H1 (cell line): ENCODE measurements around the gene STOML1. TPM values are rescaled to one million over a fixed set of nuclear protein-coding genes. Genes with fewer than 3 reads are reported as not detected.

ENCODE experiments used
- CTCF ChIA-PET: fragments of 300-600 bp; sonication (Branson Sonifier 250); formaldehyde crosslinking; loops from one replicate; lab custom pipeline; 2021; ENCODE audit not compliant: partially characterized antibody; lab: Charles Lee
- POLR2A ChIA-PET: fragments of 300-600 bp; sonication (Branson Sonifier 250); formaldehyde crosslinking; loops from one replicate; lab custom pipeline; 2021; ENCODE audit warnings: inconsistent platforms; ENCODE audit not compliant: partially characterized antibody; lab: Charles Lee
- DNase-seq, 2 experiments: peaks; one replicate each; pipeline versions ENCODE4 v3.0.0 to v3.0.0-alpha.2; 2010 to 2022; ENCODE audit warnings: low spot score in 2 of 2, low read depth in 1 of 2, mixed read lengths in 1 of 2
- FAIRE-seq: peaks from 2 replicates; lab custom pipeline; 2011; peaks lifted over from hg19 to GRCh38; lab: Jason Lieb, UNC
- H2AFZ ChIP-seq: 2 replicates; pipeline ENCODE4 v1.8.1; 2012; ENCODE audit warnings: low read length, inconsistent platforms
- H2AK5ac ChIP-seq: 2 replicates; pipeline ENCODE4 v1.6.1; 2013; ENCODE audit warnings: low read depth, low read length
- H2BK120ac ChIP-seq: replicated peaks from 2 replicates; pipeline ENCODE3; 2013; ENCODE audit warnings: low read depth, low read length, inconsistent platforms
- H2BK12ac ChIP-seq: 2 replicates; pipeline ENCODE4 v1.6.1; 2013; ENCODE audit warnings: low read depth, low read length
- H2BK15ac ChIP-seq: 2 replicates; pipeline ENCODE4 v1.6.1; 2013; ENCODE audit warnings: low read length
- H2BK20ac ChIP-seq: 2 replicates; pipeline ENCODE4 v1.6.1; 2013; ENCODE audit warnings: low read length
- H2BK5ac ChIP-seq: 2 replicates; pipeline ENCODE4 v1.6.1; 2013; ENCODE audit warnings: low read depth, low read length
- H3K14ac ChIP-seq: 2 replicates; pipeline ENCODE4 v1.6.1; 2013; ENCODE audit warnings: inconsistent platforms; ENCODE audit not compliant: insufficient read length
- H3K18ac ChIP-seq: 2 replicates; pipeline ENCODE4 v1.6.1; 2013; ENCODE audit warnings: low read length; ENCODE audit errors: extremely low read depth
- H3K23ac ChIP-seq: 2 replicates; pipeline ENCODE4 v1.6.1; 2013; ENCODE audit warnings: inconsistent platforms; ENCODE audit not compliant: insufficient read length
- H3K23me2 ChIP-seq: 2 replicates; pipeline ENCODE4 v1.6.1; 2013; ENCODE audit warnings: low read depth, low read length
- H3K27ac ChIP-seq: 2 replicates; pipeline ENCODE4 v1.6.1; 2011; ENCODE audit warnings: low read depth, low read length, inconsistent platforms
- H3K27me3 ChIP-seq, 4 experiments: replicated peaks in 1 of 4; 1 replicate in 1 of 4; 2 replicates in 3 of 4; pipeline versions ENCODE4 v1.6.1 to v1.8.1; 2011 to 2013; ENCODE audit warnings: low read length in 3 of 4, mild to moderate bottlenecking in 3 of 4, inconsistent platforms in 2 of 4, mixed read lengths in 2 of 4, moderate library complexity in 1 of 4; ENCODE audit not compliant: control insufficient read depth in 3 of 4, insufficient read depth in 3 of 4; ENCODE audit errors: extremely low read depth in 1 of 4
- H3K36me3 ChIP-seq, 4 experiments: 2 replicates each; pipeline versions ENCODE4 v1.6.1 to v1.8.1; 2011 to 2013; ENCODE audit warnings: mild to moderate bottlenecking in 4 of 4, low read length in 3 of 4, moderate library complexity in 2 of 4, control low read depth in 1 of 4, inconsistent platforms in 1 of 4; ENCODE audit not compliant: insufficient read depth in 4 of 4, control insufficient read depth in 2 of 4
- H3K4ac ChIP-seq: replicated peaks from 2 replicates; pipeline ENCODE3; 2013; ENCODE audit warnings: low read length, low read depth, mixed read lengths, inconsistent platforms; ENCODE audit not compliant: insufficient read length
- H3K4me1 ChIP-seq, 4 experiments: replicated peaks in 1 of 4; 1 replicate in 1 of 4; 2 replicates in 3 of 4; pipeline versions ENCODE4 v1.6.1 to v1.8.1; 2011 to 2013; ENCODE audit warnings: low read length in 3 of 4, inconsistent platforms in 2 of 4, mixed read lengths in 1 of 4; ENCODE audit not compliant: insufficient read depth in 4 of 4, control insufficient read depth in 3 of 4
- H3K4me2 ChIP-seq, 2 experiments: 2 replicates each; pipeline versions ENCODE4 v1.6.1 to v1.8.1; 2011 to 2013; ENCODE audit warnings: low read depth in 2 of 2, low read length in 2 of 2, control low read depth in 1 of 2, inconsistent platforms in 1 of 2, mild to moderate bottlenecking in 1 of 2; ENCODE audit not compliant: insufficient read depth in 1 of 2
- H3K4me3 ChIP-seq, 4 experiments: fragments of 200-600, 300-600 bp in 1 of 4; sonication (generic), shearing (Covaris generic), sonication (Bioruptor Twin) in 1 of 4; 2 replicates each; pipeline versions ENCODE4 v1.5.1 to v1.8.1; 2011 to 2016; ENCODE audit warnings: low read length in 4 of 4, low read depth in 3 of 4, control low read depth in 2 of 4, inconsistent platforms in 2 of 4, mild to moderate bottlenecking in 2 of 4, mixed read lengths in 1 of 4, moderate library complexity in 1 of 4; ENCODE audit not compliant: insufficient read depth in 2 of 4; ENCODE audit errors: extremely low read depth in 1 of 4
- H3K56ac ChIP-seq: replicated peaks from 2 replicates; pipeline ENCODE3; 2013; ENCODE audit warnings: low read depth, mild to moderate bottlenecking, mixed read lengths, low read length, inconsistent platforms; ENCODE audit not compliant: insufficient read length
- H3K79me1 ChIP-seq: 2 replicates; pipeline ENCODE4 v1.6.1; 2013; ENCODE audit warnings: low read depth, low read length, control low read depth
- H3K79me2 ChIP-seq, 2 experiments: 2 replicates each; pipeline versions ENCODE4 v1.6.1 to v1.8.1; 2012 to 2013; ENCODE audit warnings: low read length in 2 of 2, mild to moderate bottlenecking in 2 of 2, inconsistent platforms in 1 of 2; ENCODE audit not compliant: insufficient read depth in 2 of 2, control insufficient read depth in 1 of 2
- H3K9ac ChIP-seq, 4 experiments: replicated peaks in 1 of 4; 1 replicate in 1 of 4; 2 replicates in 3 of 4; pipeline versions ENCODE4 v1.6.1 to v1.8.1; 2011 to 2013; ENCODE audit warnings: low read depth in 3 of 4, low read length in 3 of 4, control low read depth in 2 of 4, mild to moderate bottlenecking in 2 of 4, moderate library complexity in 2 of 4, inconsistent platforms in 1 of 4; ENCODE audit errors: extremely low read depth in 1 of 4
- H3K9me3 ChIP-seq, 2 experiments: 2 replicates each; pipeline versions ENCODE4 v1.6.1 to v1.8.1; 2012 to 2013; ENCODE audit warnings: mild to moderate bottlenecking in 2 of 2, moderate library complexity in 2 of 2, control low read depth in 1 of 2, inconsistent platforms in 1 of 2, low read depth in 1 of 2, low read length in 1 of 2, mixed read lengths in 1 of 2; ENCODE audit not compliant: insufficient read depth in 2 of 2
- H4K20me1 ChIP-seq, 2 experiments: replicated peaks in 1 of 2; 2 replicates each; pipeline versions ENCODE3 to v1.8.1; 2011 to 2013; ENCODE audit warnings: inconsistent platforms in 2 of 2, low read length in 2 of 2, mild to moderate bottlenecking in 1 of 2; ENCODE audit not compliant: insufficient read depth in 2 of 2, control insufficient read depth in 1 of 2
- H4K5ac ChIP-seq: 2 replicates; pipeline ENCODE4 v1.6.1; 2013; ENCODE audit warnings: low read length, low read depth, mixed read lengths, inconsistent platforms; ENCODE audit not compliant: insufficient read length
- H4K8ac ChIP-seq: 2 replicates; pipeline ENCODE4 v1.8.0; 2013; ENCODE audit warnings: mild to moderate bottlenecking, moderate library complexity, low read length, inconsistent platforms; ENCODE audit not compliant: insufficient read depth; ENCODE audit errors: extremely low read depth
- H4K91ac ChIP-seq: replicated peaks from 2 replicates; pipeline ENCODE3; 2013; ENCODE audit warnings: low read length, mixed read lengths, inconsistent platforms; ENCODE audit not compliant: insufficient read length
- BCL11A ChIP-seq, 2 experiments: IDR thresholded peaks; one replicate each; pipeline ENCODE4 v1.6.1; 2011; ENCODE audit warnings: low read depth in 2 of 2, low read length in 2 of 2, mild to moderate bottlenecking in 2 of 2
- POLR2AphosphoS5 ChIP-seq: IDR thresholded peaks from 2 replicates; pipeline ENCODE4 v1.6.1; 2011; ENCODE audit warnings: low read depth, low read length
- TAF7 ChIP-seq: optimal IDR thresholded peaks from 2 replicates; pipeline ENCODE3; 2011; ENCODE audit warnings: low read depth, mild to moderate bottlenecking, inconsistent platforms, low read length, moderate library complexity, borderline replicate concordance
- WGBS, 2 experiments: shearing (Covaris generic) in 1 of 2; methylation state at CpG; one replicate each; pipeline versions ENCODE4 v1.1.6 to v1.1.7; 2013 to 2015; ENCODE audit warnings: low lambda C conversion rate in 2 of 2, mixed read lengths in 2 of 2, inconsistent platforms in 1 of 2, low coverage in 1 of 2, missing lambda C conversion rate in 1 of 2; ENCODE audit not compliant: insufficient replicate concordance in 2 of 2, insufficient coverage in 1 of 2, insufficient read length in 1 of 2; ENCODE audit errors: extremely low coverage in 1 of 2, missing lambda C conversion rate in 1 of 2; 5-methylcytosine and 5-hydroxymethylcytosine counted together
- long read RNA-seq, 2 experiments: library from RNA in 1 of 2; library from capped mRNA in 1 of 2; stranded (forward); transcript quantifications; one replicate each; pipeline ENCODE4 v2.0.0, GENCODE V29; 2021; ENCODE audit warnings: inconsistent platforms in 1 of 2
- polyA minus RNA-seq, 3 experiments: library from RNA; depleted of rRNA, polyadenylated mRNA; stranded (reverse); fragments of >200 nt; gene quantifications; 1 replicate in 2 of 3; 2 replicates in 1 of 3; pipeline ENCODE4 v1.2.3, GENCODE V29; 2011
- polyA plus RNA-seq, 7 experiments: library from polyadenylated mRNA; depleted of rRNA in 3 of 7; stranded (reverse) in 5 of 7; unstranded in 2 of 7; fragments of >200 nt in 5 of 7; fragments of 200-250 nt in 2 of 7; gene quantifications; 1 replicate in 5 of 7; 2 replicates in 1 of 7; 4 replicates in 1 of 7; pipeline versions ENCODE4 v1.2.1 to v1.2.3, GENCODE V29; 2011 to 2013; ENCODE audit warnings: missing spikeins in 2 of 7, mixed read lengths in 2 of 7
- total RNA-seq: library from RNA; stranded (reverse); fragmentation: NEBNext Ultra II Directional; extraction: Animal tissue kit (Norgen Biotek cat#: 25700); gene quantifications from 2 replicates; pipeline ENCODE4 v1.2.1, GENCODE V29; 2021

The STOML1 gene, protein sequence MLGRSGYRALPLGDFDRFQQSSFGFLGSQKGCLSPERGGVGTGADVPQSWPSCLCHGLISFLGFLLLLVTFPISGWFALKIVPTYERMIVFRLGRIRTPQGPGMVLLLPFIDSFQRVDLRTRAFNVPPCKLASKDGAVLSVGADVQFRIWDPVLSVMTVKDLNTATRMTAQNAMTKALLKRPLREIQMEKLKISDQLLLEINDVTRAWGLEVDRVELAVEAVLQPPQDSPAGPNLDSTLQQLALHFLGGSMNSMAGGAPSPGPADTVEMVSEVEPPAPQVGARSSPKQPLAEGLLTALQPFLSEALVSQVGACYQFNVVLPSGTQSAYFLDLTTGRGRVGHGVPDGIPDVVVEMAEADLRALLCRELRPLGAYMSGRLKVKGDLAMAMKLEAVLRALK
- 2.6 and 3.8 TPM in 2 replicates for total RNA-seq
- 3.2 and 6.4 TPM in 2 replicates for polyA plus RNA-seq (2011; rRNA removed)
- 4.6 TPM for polyA plus RNA-seq (2011; cell fraction: cytosol; rRNA removed)
- 6.9 TPM for polyA plus RNA-seq (2011; cell fraction: nucleus; rRNA removed)
- 2.2 to 3.0 TPM (median 2.4 TPM) in 4 replicates for polyA plus RNA-seq (2012, experiment 1 of 2)
- polyA plus RNA-seq (2012, experiment 2 of 2): 2.8 TPM
- 2.8 TPM for polyA plus RNA-seq (2013, experiment 1 of 2)
- polyA plus RNA-seq (2013, experiment 2 of 2): 2.6 TPM
- 2.1 and 3.2 TPM in 2 replicates for polyA minus RNA-seq (2011; rRNA and poly(A)+ RNA removed)
- 1.7 TPM for polyA minus RNA-seq (2011; cell fraction: cytosol; rRNA and poly(A)+ RNA removed)
- polyA minus RNA-seq (2011; cell fraction: nucleus; rRNA and poly(A)+ RNA removed): 3.4 TPM
- long read RNA-seq, experiment 1, partial matches to known transcripts: 4 of 4 reads
- long read RNA-seq, experiment 1, other reads (novel, unspliced or antisense): 0 of 4 reads
- long read RNA-seq, experiment 2, partial matches to known transcripts: 0 of 1 reads
- long read RNA-seq, experiment 2, other reads (novel, unspliced or antisense): 1 of 1 reads

DNA sequence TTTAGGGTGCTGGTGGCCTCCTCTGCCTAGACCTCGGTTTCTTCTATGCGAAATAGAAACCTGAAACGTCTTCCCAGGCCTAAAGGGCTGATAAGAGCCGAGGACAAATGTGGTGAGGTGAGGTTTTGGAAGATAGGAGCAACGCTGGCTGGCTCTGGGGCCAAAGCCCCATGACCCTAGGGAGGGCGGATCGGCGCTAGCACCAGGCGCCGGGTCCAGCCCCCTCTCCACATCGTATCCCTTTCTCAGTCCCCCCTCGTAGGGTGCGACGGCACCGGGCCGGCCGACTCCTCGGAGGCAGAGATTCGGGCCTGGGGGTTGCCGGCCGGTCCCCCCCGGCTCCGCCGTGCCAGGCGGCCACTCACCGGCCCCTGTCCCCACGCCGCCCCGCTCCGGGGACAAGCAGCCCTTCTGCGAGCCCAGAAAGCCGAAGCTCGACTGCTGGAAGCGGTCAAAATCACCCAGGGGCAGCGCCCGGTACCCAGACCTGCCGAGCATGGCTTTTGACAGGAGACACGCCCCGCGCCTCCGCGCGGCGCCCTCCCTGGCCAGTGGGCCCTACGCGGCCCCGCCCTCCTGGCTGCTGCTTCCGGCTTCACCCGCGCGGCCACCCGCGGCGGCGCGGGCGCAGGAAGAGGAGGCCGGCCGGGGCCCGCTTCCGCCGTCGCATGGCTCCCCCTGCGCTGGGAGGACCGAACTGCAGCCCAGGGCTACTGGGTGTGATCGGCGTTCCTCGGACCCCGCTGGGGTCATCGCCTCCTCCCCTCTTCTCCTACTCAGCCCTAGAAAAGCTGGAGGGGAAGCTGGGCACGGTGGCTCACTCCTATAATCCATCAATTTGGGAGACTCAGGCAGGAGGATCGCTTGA lies at the start of gene STOML1:
STOML1 (minus strand) TSS at position 570 of the 868 bp plus-strand sequence; CDS start at position 498, 72 bp downstream.
- no peak within 1 kb of the TSS for H2BK15ac ChIP-seq
- H2BK20ac ChIP-seq: no peak within 1 kb of the TSS
- peak within 1 kb of the TSS; percentile 33 to 90 (median 62) for H3K4me3 ChIP-seq
- no peak within 1 kb of the TSS for H3K18ac ChIP-seq
- no peak within 1 kb of the TSS for H2AK5ac ChIP-seq
- no peak within 1 kb of the TSS for H3K23ac ChIP-seq
- no peak within 1 kb of the TSS for H3K56ac ChIP-seq
- ChIA-PET POLR2A (no interaction called here), CTCF (interaction anchor here (0.6 to 11.4 kb wide), 13 partner anchors 8 to 211 kb away, joined by 3 to 167 read pairs (median 4); partner anchors contain the start of gene STRA6)
- H3K23me2 ChIP-seq: peaks cover 11% of the 10 kb centered on the region; the same call in 1 of the 2 replicates
- H4K8ac ChIP-seq: 0 out of 2 replicates have a peak within 1 kb of the TSS, but pooled peaks have one; percentile 7
- H3K4me1 ChIP-seq: peaks cover 0 to 7% (median under 1%) of the 10 kb centered on the region in 4 experiments; a peak in 3 of 7 replicates
- no peak within 1 kb of the TSS for H4K91ac ChIP-seq
- no peak within 1 kb of the TSS for H4K5ac ChIP-seq
- FAIRE-seq (no peak), DNase-seq (peak; percentile 71 to 100)
- 0 out of 2 replicates have a peak within 1 kb of the TSS, but pooled peaks have one; percentile 30 for H2BK12ac ChIP-seq
- peaks cover 0 to 8% (median 1%) of the 10 kb centered on the region in 4 experiments; a peak in 1 of 7 replicates for H3K27me3 ChIP-seq
- no peak within 1 kb of the TSS for H3K9ac ChIP-seq
- peak within 1 kb of the TSS; percentile 46 to 92 for H3K4me2 ChIP-seq
- H3K36me3 ChIP-seq: no peaks in the 10 kb centered on the region
- H4K20me1 ChIP-seq: peaks cover 0 to 3% of the 10 kb centered on the region in 2 experiments
- no peak within 1 kb of the TSS for H2BK5ac ChIP-seq
- H3K79me2 ChIP-seq: peaks cover 0 to 14% of the 10 kb centered on the region in 2 experiments; a peak in 2 of 4 replicates
- no peak within 1 kb of the TSS for H2BK120ac ChIP-seq
- H3K14ac ChIP-seq: no peak within 1 kb of the TSS
- no peaks in the 10 kb centered on the region for H3K79me1 ChIP-seq
- no peak within 1 kb of the TSS for H3K4ac ChIP-seq
- H3K9me3 ChIP-seq: no peaks in the 10 kb centered on the region
- no peak within 1 kb of the TSS for H3K27ac ChIP-seq
- H2AFZ ChIP-seq: no peak within 1 kb of the TSS
- WGBS, 2 experiments: 4% methylated on average over 68 of the region's 72 CpGs; no CpG with 5 or more reads in 1 of the 2 experiments
- TF ChIP-seq TAF7 (no peak), POLR2AphosphoS5 (no peak), BCL11A (IDR thresholded peaks at IDR 0.05; ENCODE audit: low read depth in 2 of 2, low read length in 2 of 2) (no peak)
